ENCODE measurements around the gene MEGF11.

GRCh38 chr15:66132251-66132816 lies 121.2 kb downstream of the MEGF11 start:
- TF ChIP-seq YY1 (IDR thresholded peaks at IDR 0.05; ENCODE audit: extremely low read depth, insufficient replicate concordance, low read depth, low read length) (no peak), POLR2AphosphoS5 (IDR thresholded peaks at IDR 0.05; ENCODE audit: low read depth, low read length) (no peak), CTCF (IDR thresholded peaks at IDR 0.05 in 2 of 3, conservative IDR thresholded peaks at IDR 0.05 in 1 of 3; ENCODE audit: borderline replicate concordance in 1 of 3, insufficient read depth in 1 of 3, low read depth in 2 of 3, low read length in 2 of 3) (no peak), ELF1 (IDR thresholded peaks at IDR 0.05; ENCODE audit: borderline replicate concordance, low read depth) (no peak), SP1 (IDR thresholded peaks at IDR 0.05; ENCODE audit: low read depth) (no peak), EZH2 (IDR thresholded peaks at IDR 0.05) (no peak), RAD21 (IDR thresholded peaks at IDR 0.05; ENCODE audit: low read depth) (no peak), ZBTB33 (IDR thresholded peaks at IDR 0.05; ENCODE audit: extremely low read depth, insufficient replicate concordance, low read length) (no peak), MAX (IDR thresholded peaks at IDR 0.05) (no peak), POLR2A (IDR thresholded peaks at IDR 0.05; ENCODE audit: borderline replicate concordance, extremely low read depth, insufficient read depth, insufficient read length) (no peak), CEBPB (IDR thresholded peaks at IDR 0.05; ENCODE audit: low read depth) (no peak)
